WTC11 (cell line): ENCODE measurements around the gene PLXNA2. TPM values are rescaled to one million over a fixed set of nuclear protein-coding genes. Genes with fewer than 3 reads are reported as not detected.

Source experiments
- ATAC-seq: fragments of 200-7000 bp; cut with Tn5 transposase; 2 replicates; pipeline ENCODE4 v1.10.0; 2021; ENCODE audit warnings: mild to moderate bottlenecking, moderate library complexity
- CTCF ChIA-PET: fragments of 300-600 bp; sonication (Branson Sonifier 250); formaldehyde crosslinking; loops from one replicate; lab custom pipeline; 2021; ENCODE audit warnings: antibody characterized with exemption; lab: Charles Lee
- POLR2A ChIA-PET: fragments of 350-600 bp; sonication (Branson Sonifier 250); formaldehyde crosslinking; loops from one replicate; lab custom pipeline; 2021; ENCODE audit warnings: antibody characterized with exemption; lab: Charles Lee
- DNase-seq: peaks from one replicate; pipeline ENCODE4 v3.0.0; 2021; ENCODE audit warnings: low spot score
- H3K27ac Mint-ChIP-seq: 2 replicates; pipeline ENCODE4 v1.8.0; 2021; ENCODE audit warnings: mixed read lengths
- H3K27me3 Mint-ChIP-seq: 2 replicates; pipeline ENCODE4 v1.8.0; 2021; ENCODE audit warnings: low read depth, mild to moderate bottlenecking, moderate library complexity, mixed read lengths
- H3K36me3 Mint-ChIP-seq: 2 replicates; pipeline ENCODE4 v1.8.0; 2021; ENCODE audit warnings: mixed read lengths
- H3K4me1 Mint-ChIP-seq: 2 replicates; pipeline ENCODE4 v1.8.0; 2022; ENCODE audit warnings: mixed read lengths
- H3K4me3 Mint-ChIP-seq: 2 replicates; pipeline ENCODE4 v1.8.0; 2021; ENCODE audit warnings: mild to moderate bottlenecking, moderate library complexity, mixed read lengths
- H3K9me3 Mint-ChIP-seq: 2 replicates; pipeline ENCODE4 v1.8.0; 2021; ENCODE audit warnings: mixed read lengths
- AFF4 ChIP-seq: sonication (generic); formaldehyde crosslinking; IDR thresholded peaks from 2 replicates; pipeline ENCODE4 v1.8.1; 2023; ENCODE audit warnings: mild to moderate bottlenecking, missing genetic modification reagents, borderline replicate concordance
- ATF1 ChIP-seq: sonication (generic); formaldehyde crosslinking; IDR thresholded peaks from 2 replicates; pipeline ENCODE4 v1.8.1; 2023; ENCODE audit warnings: mild to moderate bottlenecking, moderate library complexity, missing genetic modification reagents
- ATF3 ChIP-seq: sonication (generic); formaldehyde crosslinking; conservative IDR thresholded peaks from 2 replicates; pipeline ENCODE4 v1.8.1; 2022; ENCODE audit warnings: mild to moderate bottlenecking, missing genetic modification reagents
- E2F4 ChIP-seq: sonication (generic); formaldehyde crosslinking; IDR thresholded peaks from 2 replicates; pipeline ENCODE4 v1.8.1; 2022; ENCODE audit warnings: low read depth, mild to moderate bottlenecking, moderate library complexity, missing genetic modification reagents, borderline replicate concordance
- ELF4 ChIP-seq: sonication (generic); formaldehyde crosslinking; IDR thresholded peaks from 2 replicates; pipeline ENCODE4 v1.8.1; 2022; ENCODE audit warnings: low read depth, mild to moderate bottlenecking, moderate library complexity, missing genetic modification reagents
- FOXJ3 ChIP-seq: sonication (generic); formaldehyde crosslinking; IDR thresholded peaks from 2 replicates; pipeline ENCODE4 v1.9.0; 2021; ENCODE audit warnings: missing genetic modification reagents, mild to moderate bottlenecking, borderline replicate concordance
- FOXK1 ChIP-seq: sonication (generic); formaldehyde crosslinking; IDR thresholded peaks from 2 replicates; pipeline ENCODE4 v1.8.0; 2022; ENCODE audit warnings: mild to moderate bottlenecking, moderate library complexity, missing genetic modification reagents
- GTF2I ChIP-seq: fragments of 250-450 bp; sonication (Bioruptor Pico); conservative IDR thresholded peaks from 2 replicates; pipeline ENCODE4 v1.4.0; 2021; ENCODE audit warnings: mild to moderate bottlenecking
- MXD4 ChIP-seq: fragments of 250-450 bp; sonication (Bioruptor Pico); IDR thresholded peaks from 2 replicates; pipeline ENCODE4 v1.8.0; 2021; ENCODE audit warnings: mild to moderate bottlenecking, moderate library complexity, borderline replicate concordance
- MYBL2 ChIP-seq: sonication (generic); formaldehyde crosslinking; IDR thresholded peaks from 2 replicates; pipeline ENCODE4 v1.8.1; 2023; ENCODE audit warnings: mild to moderate bottlenecking, moderate library complexity, missing genetic modification reagents
- NFATC4 ChIP-seq: fragments of 250-450 bp; sonication (Bioruptor Pico); IDR thresholded peaks from 2 replicates; pipeline ENCODE4 v1.9.0; 2021; ENCODE audit warnings: mild to moderate bottlenecking
- NR3C1 ChIP-seq: sonication (generic); formaldehyde crosslinking; conservative IDR thresholded peaks from 2 replicates; pipeline ENCODE4 v1.8.1; 2023; ENCODE audit warnings: low read depth, mild to moderate bottlenecking, missing genetic modification reagents
- OVOL2 ChIP-seq: fragments of 250-450 bp; sonication (Bioruptor Pico); IDR thresholded peaks from 2 replicates; pipeline ENCODE4 v1.9.0; 2021; ENCODE audit warnings: mild to moderate bottlenecking, borderline replicate concordance
- PRDM15 ChIP-seq: sonication (generic); formaldehyde crosslinking; IDR thresholded peaks from 2 replicates; pipeline ENCODE4 v1.8.0; 2022; ENCODE audit warnings: missing genetic modification reagents
- PRRX2 ChIP-seq: fragments of 250-450 bp; sonication (Bioruptor Pico); IDR thresholded peaks from 2 replicates; pipeline ENCODE4 v1.8.0; 2021; ENCODE audit warnings: mild to moderate bottlenecking
- RELA ChIP-seq: sonication (generic); formaldehyde crosslinking; IDR thresholded peaks from 2 replicates; pipeline ENCODE4 v1.8.1; 2022; ENCODE audit warnings: missing genetic modification reagents, mild to moderate bottlenecking, borderline replicate concordance
- STAT6 ChIP-seq: sonication (generic); formaldehyde crosslinking; conservative IDR thresholded peaks from 2 replicates; pipeline ENCODE4 v1.8.1; 2023; ENCODE audit warnings: mild to moderate bottlenecking, low read depth, missing genetic modification reagents, moderate library complexity
- TP53 ChIP-seq: sonication (generic); formaldehyde crosslinking; IDR thresholded peaks from 2 replicates; pipeline ENCODE4 v1.8.1; 2023; ENCODE audit warnings: mild to moderate bottlenecking, missing genetic modification reagents
- ZNF317 ChIP-seq: sonication (generic); formaldehyde crosslinking; IDR thresholded peaks from 2 replicates; pipeline ENCODE4 v1.8.1; 2023; ENCODE audit warnings: low read depth, mild to moderate bottlenecking, moderate library complexity, missing genetic modification reagents, borderline replicate concordance
- ZNF423 ChIP-seq: fragments of 250-450 bp; sonication (Bioruptor Pico); IDR thresholded peaks from 2 replicates; pipeline ENCODE4 v2.1.2; 2022; ENCODE audit warnings: mild to moderate bottlenecking, moderate library complexity
- total RNA-seq: library from RNA; stranded (reverse); gene quantifications from 3 replicates; pipeline ENCODE4 v1.2.3, GENCODE V29; 2021
- TF ChIP-seq, protein P1 (sequence below): sonication (generic); formaldehyde crosslinking; IDR thresholded peaks from 2 replicates; pipeline ENCODE4 v1.8.0; 2022; ENCODE audit warnings: mild to moderate bottlenecking, missing genetic modification reagents

Gene PLXNA2
- total RNA-seq, 1 experiment from 2014 or later: 4.2 TPM

DNA sequence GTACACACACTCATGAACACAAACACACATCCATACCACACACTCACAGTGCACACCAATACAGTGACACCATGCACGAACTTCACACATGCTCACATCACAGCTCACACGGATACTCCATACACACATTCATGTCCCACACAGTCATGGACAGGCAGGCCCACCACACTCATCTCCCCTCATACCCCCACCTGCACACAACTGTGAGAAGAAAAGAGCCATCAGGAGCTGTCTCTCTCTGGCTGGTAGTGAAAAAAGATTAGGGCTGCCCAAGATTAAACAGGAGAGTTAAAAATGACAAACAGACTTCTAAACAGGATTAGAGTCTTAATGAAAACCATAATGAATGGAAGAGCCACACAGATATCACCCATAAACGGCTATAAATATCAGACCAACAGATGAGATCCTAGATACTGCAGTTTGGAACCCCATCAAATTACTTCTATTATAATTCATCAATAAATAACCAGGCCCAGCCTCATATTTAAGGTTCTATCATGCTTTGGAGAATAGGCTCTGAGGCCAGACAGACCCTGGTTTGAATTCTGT is 122.3 kb downstream of the PLXNA2 start (continued):
- no peak for TF ChIP-seq E2F4 (CRISPR knock-in tag)
- no peak for TF ChIP-seq FOXJ3 (CRISPR knock-in tag)
- TF ChIP-seq ZNF317: no peak
- no peak for TF ChIP-seq AFF4 (CRISPR knock-in tag)

DNA sequence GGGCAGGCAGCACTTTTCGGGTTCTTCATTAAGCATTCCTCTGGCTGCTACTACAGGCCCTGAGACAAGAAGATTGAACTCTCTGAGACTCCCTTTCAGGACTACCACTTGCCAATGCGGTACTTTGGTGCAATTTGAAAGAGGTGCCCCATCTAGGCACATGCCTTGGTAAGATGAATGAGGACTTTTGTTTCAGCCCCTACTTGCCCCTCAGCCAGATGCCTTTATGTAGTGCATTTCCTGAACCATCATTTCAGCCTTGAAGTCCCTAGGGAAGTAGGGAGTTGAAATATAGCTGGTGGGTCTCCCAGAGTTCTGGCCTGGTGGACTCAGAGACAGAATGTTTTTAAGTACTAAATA is 123.8 kb downstream of the PLXNA2 start:
- H3K4me3 Mint-ChIP-seq: no peak overlapping the region
- no peaks in the 10 kb centered on the region for H3K27me3 Mint-ChIP-seq
- ATAC-seq (no peak), DNase-seq (no peak)
- H3K27ac Mint-ChIP-seq: no peak overlapping the region
- POLR2A ChIA-PET: no interaction called here
- H3K9me3 Mint-ChIP-seq: no peaks in the 10 kb centered on the region
- H3K4me1 Mint-ChIP-seq: peaks cover 7% of the 10 kb centered on the region
- CTCF ChIA-PET: interaction anchor here (1.4 to 1.9 kb wide), 2 partner anchors 12 to 99 kb away, joined by 6 to 24 read pairs; no protein-coding TSS in a partner anchor
- H3K36me3 Mint-ChIP-seq: no peaks in the 10 kb centered on the region
- TF ChIP-seq ATF3 (CRISPR knock-in tag) (no peak), STAT6 (CRISPR knock-in tag) (no peak), ZNF423 (CRISPR knock-in tag) (no peak), TP53 (CRISPR knock-in tag) (no peak), MXD4 (CRISPR knock-in tag) (no peak), PRRX2 (no peak), RELA (CRISPR knock-in tag) (no peak), ELF4 (no peak), ATF1 (CRISPR knock-in tag) (no peak), NFATC4 (CRISPR knock-in tag) (no peak), FOXK1 (CRISPR knock-in tag) (no peak), PRDM15 (CRISPR knock-in tag) (no peak), GTF2I (CRISPR knock-in tag) (no peak), OVOL2 (CRISPR knock-in tag) (no peak), MYBL2 (CRISPR knock-in tag) (no peak), NR3C1 (CRISPR knock-in tag) (no peak)
- TF ChIP-seq, protein P1, sequence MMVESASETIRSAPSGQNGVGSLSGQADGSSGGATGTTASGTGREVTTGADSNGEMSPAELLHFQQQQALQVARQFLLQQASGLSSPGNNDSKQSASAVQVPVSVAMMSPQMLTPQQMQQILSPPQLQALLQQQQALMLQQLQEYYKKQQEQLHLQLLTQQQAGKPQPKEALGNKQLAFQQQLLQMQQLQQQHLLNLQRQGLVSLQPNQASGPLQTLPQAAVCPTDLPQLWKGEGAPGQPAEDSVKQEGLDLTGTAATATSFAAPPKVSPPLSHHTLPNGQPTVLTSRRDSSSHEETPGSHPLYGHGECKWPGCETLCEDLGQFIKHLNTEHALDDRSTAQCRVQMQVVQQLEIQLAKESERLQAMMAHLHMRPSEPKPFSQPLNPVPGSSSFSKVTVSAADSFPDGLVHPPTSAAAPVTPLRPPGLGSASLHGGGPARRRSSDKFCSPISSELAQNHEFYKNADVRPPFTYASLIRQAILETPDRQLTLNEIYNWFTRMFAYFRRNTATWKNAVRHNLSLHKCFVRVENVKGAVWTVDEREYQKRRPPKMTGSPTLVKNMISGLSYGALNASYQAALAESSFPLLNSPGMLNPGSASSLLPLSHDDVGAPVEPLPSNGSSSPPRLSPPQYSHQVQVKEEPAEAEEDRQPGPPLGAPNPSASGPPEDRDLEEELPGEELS (CRISPR knock-in tag): no peak
